ENCODE results near the gene FOLR3. TPM values are rescaled to one million over a fixed set of nuclear protein-coding genes. Genes with fewer than 3 reads are reported as not detected.
"Not testable (repeated sequence)": the region's sequence is repeated elsewhere in the genome, so short reads cannot be mapped to it uniquely, and the experiment has no call there.

FOLR3 gene
- polyA plus RNA-seq, 1 of the 3 experiments (the other 2 are of a cell fraction): not detected

DNA sequence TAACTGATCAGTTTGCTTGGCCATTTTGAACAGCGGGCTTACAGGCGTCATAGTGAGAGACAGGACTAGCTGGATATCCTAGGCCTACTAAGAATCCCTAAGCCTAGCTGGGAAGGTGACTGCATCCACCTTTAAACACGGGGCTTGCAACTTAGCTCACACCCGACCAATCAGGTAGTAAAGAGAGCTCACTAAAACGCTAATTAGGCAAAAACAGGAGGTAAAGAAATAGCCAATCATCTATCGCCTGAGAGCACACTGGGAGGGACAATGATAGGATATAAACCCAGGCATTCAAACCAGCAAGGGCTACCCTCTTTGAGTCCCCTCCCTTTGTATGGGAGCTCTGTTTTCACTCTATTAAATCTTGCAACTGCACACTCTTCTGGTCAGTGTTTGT lies 18.3 kb downstream of the FOLR3 start:
- H3K27me3 ChIP-seq (ENCODE audit: insufficient read depth); H3K79me2 ChIP-seq (ENCODE audit: insufficient read depth); H3K4me2 ChIP-seq; H3K36me3 ChIP-seq (replicated peaks in 1 of 2; ENCODE audit: control insufficient read depth in 1 of 2, insufficient read depth in 2 of 2, low read length in 1 of 2); H3K4me3 ChIP-seq (ENCODE audit: low read depth in 2 of 2, low read length in 1 of 2); DNase-seq; H3K9ac ChIP-seq; H2AFZ ChIP-seq (ENCODE audit: low read depth); H3F3A ChIP-seq (replicated peaks; ENCODE audit: insufficient read depth); POLR2A ChIA-PET; H3K27ac ChIP-seq (ENCODE audit: low read depth in 2 of 2, low read length in 1 of 2); H3K9me2 ChIP-seq; H3K9me3 ChIP-seq; H3K4me1 ChIP-seq (ENCODE audit: control insufficient read depth in 1 of 2, insufficient read depth in 2 of 2, low read depth in 1 of 2, low read length in 1 of 2); H4K20me1 ChIP-seq (ENCODE audit: insufficient read depth): not testable (repeated sequence)
- CTCF ChIA-PET: interaction anchor here (1.4 to 3.4 kb wide), 2 partner anchors 9 to 129 kb away, joined by 3 to 25 read pairs; no protein-coding TSS in a partner anchor
- 65% methylated on average over 6 of the region's 6 CpGs for WGBS (ENCODE audit: low lambda C conversion rate)

DNA sequence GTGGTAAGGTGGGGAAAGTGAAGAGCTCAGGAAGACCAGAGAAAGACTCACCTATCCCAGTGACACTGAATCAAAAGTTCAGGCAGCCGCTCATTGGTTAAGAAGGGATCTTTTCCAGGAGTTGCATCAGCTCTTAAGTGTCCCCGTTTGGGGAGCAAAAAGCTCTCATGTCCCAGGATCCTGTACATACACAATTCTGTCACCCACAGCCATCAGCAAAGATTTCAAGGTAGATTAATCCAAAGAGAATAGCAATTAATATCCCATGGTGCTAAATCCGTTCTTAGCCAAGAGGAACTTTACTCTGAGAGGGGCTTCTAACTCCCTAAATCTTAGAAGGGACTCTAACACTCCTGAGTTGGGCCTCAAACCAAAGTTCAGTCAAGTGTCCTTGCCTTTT lies 19.3 kb downstream of the FOLR3 start:
- WGBS (ENCODE audit: low lambda C conversion rate): 48% methylated on average over 3 of the region's 3 CpGs
- no peaks in the 10 kb centered on the region for H3F3A ChIP-seq (replicated peaks; ENCODE audit: insufficient read depth)
- H3K9ac ChIP-seq: no peak overlapping the region
- H3K9me3 ChIP-seq: no peaks in the 10 kb centered on the region
- H3K9me2 ChIP-seq: no peaks in the 10 kb centered on the region
- no peaks in the 10 kb centered on the region for H3K79me2 ChIP-seq (ENCODE audit: insufficient read depth)
- H3K4me2 ChIP-seq: no peak overlapping the region
- H3K4me1 ChIP-seq (ENCODE audit: control insufficient read depth in 1 of 2, insufficient read depth in 2 of 2, low read depth in 1 of 2, low read length in 1 of 2): no peaks in the 10 kb centered on the region
- TF ChIP-seq, protein P1, sequence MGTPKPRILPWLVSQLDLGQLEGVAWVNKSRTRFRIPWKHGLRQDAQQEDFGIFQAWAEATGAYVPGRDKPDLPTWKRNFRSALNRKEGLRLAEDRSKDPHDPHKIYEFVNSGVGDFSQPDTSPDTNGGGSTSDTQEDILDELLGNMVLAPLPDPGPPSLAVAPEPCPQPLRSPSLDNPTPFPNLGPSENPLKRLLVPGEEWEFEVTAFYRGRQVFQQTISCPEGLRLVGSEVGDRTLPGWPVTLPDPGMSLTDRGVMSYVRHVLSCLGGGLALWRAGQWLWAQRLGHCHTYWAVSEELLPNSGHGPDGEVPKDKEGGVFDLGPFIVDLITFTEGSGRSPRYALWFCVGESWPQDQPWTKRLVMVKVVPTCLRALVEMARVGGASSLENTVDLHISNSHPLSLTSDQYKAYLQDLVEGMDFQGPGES (IDR thresholded peaks at IDR 0.05; ENCODE audit: low read depth, low read length): no peak
- no peak for TF ChIP-seq ELF1 (IDR thresholded peaks at IDR 0.05)
- no peak for TF ChIP-seq RAD21 (IDR thresholded peaks at IDR 0.05; ENCODE audit: low read length)
- no peak for TF ChIP-seq NFIC (IDR thresholded peaks at IDR 0.05; ENCODE audit: borderline replicate concordance)
- no peak for TF ChIP-seq SIN3A (IDR thresholded peaks at IDR 0.05; ENCODE audit: borderline replicate concordance, low read depth, low read length)
- no peak for TF ChIP-seq TCF12 (IDR thresholded peaks at IDR 0.05)
- TF ChIP-seq, protein P2, sequence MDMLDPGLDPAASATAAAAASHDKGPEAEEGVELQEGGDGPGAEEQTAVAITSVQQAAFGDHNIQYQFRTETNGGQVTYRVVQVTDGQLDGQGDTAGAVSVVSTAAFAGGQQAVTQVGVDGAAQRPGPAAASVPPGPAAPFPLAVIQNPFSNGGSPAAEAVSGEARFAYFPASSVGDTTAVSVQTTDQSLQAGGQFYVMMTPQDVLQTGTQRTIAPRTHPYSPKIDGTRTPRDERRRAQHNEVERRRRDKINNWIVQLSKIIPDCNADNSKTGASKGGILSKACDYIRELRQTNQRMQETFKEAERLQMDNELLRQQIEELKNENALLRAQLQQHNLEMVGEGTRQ (IDR thresholded peaks at IDR 0.05; ENCODE audit: borderline replicate concordance, low read depth, low read length): no peak
- no peak for TF ChIP-seq GATA2 (CRISPR knock-in tag; IDR thresholded peaks at IDR 0.05)
- H4K20me1 ChIP-seq (ENCODE audit: insufficient read depth): no peaks in the 10 kb centered on the region
- H2AFZ ChIP-seq (ENCODE audit: low read depth): no peak overlapping the region
- H3K36me3 ChIP-seq (replicated peaks in 1 of 2; ENCODE audit: control insufficient read depth in 1 of 2, insufficient read depth in 2 of 2, low read length in 1 of 2): no peaks in the 10 kb centered on the region
- POLR2A ChIA-PET: no interaction called here
- peaks cover 11% of the 10 kb centered on the region; the same call in 1 of the 2 replicates for H3K27me3 ChIP-seq (ENCODE audit: insufficient read depth)
- no peak for DNase-seq
- CTCF ChIA-PET: interaction anchor here (1.4 to 3.4 kb wide), 3 partner anchors 10 to 129 kb away, joined by 3 to 25 read pairs (median 8); no protein-coding TSS in a partner anchor
- no peak overlapping the region for H3K27ac ChIP-seq (ENCODE audit: low read depth in 2 of 2, low read length in 1 of 2)
- no peak overlapping the region for H3K4me3 ChIP-seq (ENCODE audit: low read depth in 2 of 2, low read length in 1 of 2)

DNA sequence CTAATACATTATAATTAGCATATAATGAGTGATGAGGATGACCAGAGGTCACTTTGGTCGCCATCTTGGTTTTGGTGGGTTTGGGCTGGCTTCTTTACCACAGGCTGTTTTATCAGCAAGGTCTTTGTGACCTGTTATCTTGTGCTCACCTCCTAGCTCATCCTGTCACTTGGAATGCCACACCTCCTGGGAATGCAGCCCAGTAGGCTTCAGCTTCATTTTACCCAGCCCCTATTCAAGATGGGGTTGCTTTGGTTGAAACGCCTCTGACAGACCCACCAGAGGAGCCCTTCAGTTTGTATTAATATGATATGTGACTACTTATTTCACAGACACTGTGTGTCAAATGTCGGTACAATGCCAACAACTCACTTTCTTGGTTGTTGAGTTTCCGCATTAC lies 20.2 kb downstream of the FOLR3 start:
- Histone ChIP-seq H3K27ac (ENCODE audit: low read depth in 2 of 2, low read length in 1 of 2) (no peak overlapping the region), H3K9ac (no peak overlapping the region), H3K36me3 (replicated peaks in 1 of 2; ENCODE audit: control insufficient read depth in 1 of 2, insufficient read depth in 2 of 2, low read length in 1 of 2) (no peaks in the 10 kb centered on the region), H2AFZ (ENCODE audit: low read depth) (no peak overlapping the region), H3K4me2 (no peak overlapping the region), H3K9me2 (no peaks in the 10 kb centered on the region), H3K4me1 (ENCODE audit: control insufficient read depth in 1 of 2, insufficient read depth in 2 of 2, low read depth in 1 of 2, low read length in 1 of 2) (no peaks in the 10 kb centered on the region), H3K4me3 (ENCODE audit: low read depth in 2 of 2, low read length in 1 of 2) (no peak overlapping the region), H3F3A (replicated peaks; ENCODE audit: insufficient read depth) (no peaks in the 10 kb centered on the region), H3K27me3 (ENCODE audit: insufficient read depth) (peaks cover 12% of the 10 kb centered on the region; the same call in 1 of the 2 replicates), H3K79me2 (ENCODE audit: insufficient read depth) (no peaks in the 10 kb centered on the region), H3K9me3 (no peaks in the 10 kb centered on the region), H4K20me1 (ENCODE audit: insufficient read depth) (no peaks in the 10 kb centered on the region)
- CTCF ChIA-PET: interaction anchor here (2.1 to 5.9 kb wide), 2 partner anchors 12 to 28 kb away, joined by 8 to 30 read pairs; no protein-coding TSS in a partner anchor
- WGBS (ENCODE audit: low lambda C conversion rate): 60% methylated on average over 4 of the region's 4 CpGs
- POLR2A ChIA-PET: no interaction called here
- TF ChIP-seq EZH2phosphoT487 (IDR thresholded peaks at IDR 0.05; ENCODE audit: borderline replicate concordance, low read depth) (no peak), YY1 (IDR thresholded peaks at IDR 0.05; ENCODE audit: low read depth) (no peak), GABPA (IDR thresholded peaks at IDR 0.05; ENCODE audit: low read depth) (no peak), FOXM1 (IDR thresholded peaks at IDR 0.05; ENCODE audit: low read depth) (no peak), RAD21 (IDR thresholded peaks at IDR 0.05; ENCODE audit: low read length) (no peak), RXRA (IDR thresholded peaks at IDR 0.05; ENCODE audit: borderline replicate concordance, low read depth) (no peak), POLR2AphosphoS5 (IDR thresholded peaks at IDR 0.05; ENCODE audit: low read depth, low read length) (no peak), NFIC (IDR thresholded peaks at IDR 0.05; ENCODE audit: borderline replicate concordance) (no peak), NRF1 (IDR thresholded peaks at IDR 0.05; ENCODE audit: low read depth, low read length) (no peak), TEAD4 (IDR thresholded peaks at IDR 0.05; ENCODE audit: borderline replicate concordance, insufficient read depth) (no peak), FOSL2 (IDR thresholded peaks at IDR 0.05; ENCODE audit: borderline replicate concordance, low read depth) (no peak), ELF1 (IDR thresholded peaks at IDR 0.05) (no peak)
- TF ChIP-seq, protein P3, sequence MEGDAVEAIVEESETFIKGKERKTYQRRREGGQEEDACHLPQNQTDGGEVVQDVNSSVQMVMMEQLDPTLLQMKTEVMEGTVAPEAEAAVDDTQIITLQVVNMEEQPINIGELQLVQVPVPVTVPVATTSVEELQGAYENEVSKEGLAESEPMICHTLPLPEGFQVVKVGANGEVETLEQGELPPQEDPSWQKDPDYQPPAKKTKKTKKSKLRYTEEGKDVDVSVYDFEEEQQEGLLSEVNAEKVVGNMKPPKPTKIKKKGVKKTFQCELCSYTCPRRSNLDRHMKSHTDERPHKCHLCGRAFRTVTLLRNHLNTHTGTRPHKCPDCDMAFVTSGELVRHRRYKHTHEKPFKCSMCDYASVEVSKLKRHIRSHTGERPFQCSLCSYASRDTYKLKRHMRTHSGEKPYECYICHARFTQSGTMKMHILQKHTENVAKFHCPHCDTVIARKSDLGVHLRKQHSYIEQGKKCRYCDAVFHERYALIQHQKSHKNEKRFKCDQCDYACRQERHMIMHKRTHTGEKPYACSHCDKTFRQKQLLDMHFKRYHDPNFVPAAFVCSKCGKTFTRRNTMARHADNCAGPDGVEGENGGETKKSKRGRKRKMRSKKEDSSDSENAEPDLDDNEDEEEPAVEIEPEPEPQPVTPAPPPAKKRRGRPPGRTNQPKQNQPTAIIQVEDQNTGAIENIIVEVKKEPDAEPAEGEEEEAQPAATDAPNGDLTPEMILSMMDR (IDR thresholded peaks at IDR 0.05): no peak
- no peak for DNase-seq

Data from SK-N-SH (cell line).